Stomach (tissue), 4 donors: Measurements from ENCODE around the gene EFR3B.

Source experiments
- CTCF ChIP-seq, 7 experiments: fragments of 450-650 bp in 4 of 7; fragments of 200-600 bp in 3 of 7; sonication (generic) in 3 of 7; IDR thresholded peaks; one replicate each; pipeline ENCODE4 v1.5.1; 2016 to 2019; ENCODE audit warnings: antibody characterized with exemption in 7 of 7, control low read depth in 2 of 7, mild to moderate bottlenecking in 1 of 7
- POLR2A ChIP-seq, 4 donors: fragments of 450-650 bp; IDR thresholded peaks; one replicate each; pipeline ENCODE4 v1.6.1; 2016; ENCODE audit warnings: antibody characterized with exemption in 4 of 4, control low read depth in 2 of 4, mild to moderate bottlenecking in 1 of 4, moderate library complexity in 1 of 4

- TF ChIP-seq CTCF (IDR thresholded peaks at IDR 0.05): no peak
- no peak for TF ChIP-seq POLR2A (IDR thresholded peaks at IDR 0.05)
These were observed 105.0 kb downstream of the EFR3B start for GRCh38 chr2:25146896-25147295.
